Choroid plexus epithelial cell (primary cell): ENCODE measurements around the gene RGS4.

Experiments
- DNase-seq: peaks from one replicate; pipeline ENCODE4 v3.0.0-alpha.2; 2010; ENCODE audit warnings: low read depth
- H3K4me3 ChIP-seq: 2 replicates; pipeline ENCODE4 v1.5.1; 2011; ENCODE audit warnings: low read depth, mild to moderate bottlenecking, control low read depth, low read length, moderate library complexity
- TF ChIP-seq, protein P1 (sequence below): conservative IDR thresholded peaks from 2 replicates; pipeline ENCODE4 v1.5.1; 2011; ENCODE audit warnings: low read depth, mild to moderate bottlenecking, control low read depth, inconsistent platforms, low read length, moderate library complexity

The RGS4 gene

GRCh38 chr1:163050496-163050895 lies 18.7 kb upstream of the RGS4 start:
- DNase-seq, result no peak
- no peak overlapping the region for H3K4me3 ChIP-seq
- TF ChIP-seq, protein P1, sequence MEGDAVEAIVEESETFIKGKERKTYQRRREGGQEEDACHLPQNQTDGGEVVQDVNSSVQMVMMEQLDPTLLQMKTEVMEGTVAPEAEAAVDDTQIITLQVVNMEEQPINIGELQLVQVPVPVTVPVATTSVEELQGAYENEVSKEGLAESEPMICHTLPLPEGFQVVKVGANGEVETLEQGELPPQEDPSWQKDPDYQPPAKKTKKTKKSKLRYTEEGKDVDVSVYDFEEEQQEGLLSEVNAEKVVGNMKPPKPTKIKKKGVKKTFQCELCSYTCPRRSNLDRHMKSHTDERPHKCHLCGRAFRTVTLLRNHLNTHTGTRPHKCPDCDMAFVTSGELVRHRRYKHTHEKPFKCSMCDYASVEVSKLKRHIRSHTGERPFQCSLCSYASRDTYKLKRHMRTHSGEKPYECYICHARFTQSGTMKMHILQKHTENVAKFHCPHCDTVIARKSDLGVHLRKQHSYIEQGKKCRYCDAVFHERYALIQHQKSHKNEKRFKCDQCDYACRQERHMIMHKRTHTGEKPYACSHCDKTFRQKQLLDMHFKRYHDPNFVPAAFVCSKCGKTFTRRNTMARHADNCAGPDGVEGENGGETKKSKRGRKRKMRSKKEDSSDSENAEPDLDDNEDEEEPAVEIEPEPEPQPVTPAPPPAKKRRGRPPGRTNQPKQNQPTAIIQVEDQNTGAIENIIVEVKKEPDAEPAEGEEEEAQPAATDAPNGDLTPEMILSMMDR, result no peak

- H3K4me3 ChIP-seq, result no peak overlapping the region
- peak; percentile 6 for DNase-seq
- TF ChIP-seq, protein P1, result no peak
Observed at GRCh38 chr1:163054181-163054591, 15.0 kb upstream of the RGS4 start.

GRCh38 chr1:163055005-163055404 lies 14.2 kb upstream of the RGS4 start:
- DNase-seq, result peak; percentile 43
- TF ChIP-seq, protein P1, result no peak
- no peak overlapping the region for H3K4me3 ChIP-seq

DNA sequence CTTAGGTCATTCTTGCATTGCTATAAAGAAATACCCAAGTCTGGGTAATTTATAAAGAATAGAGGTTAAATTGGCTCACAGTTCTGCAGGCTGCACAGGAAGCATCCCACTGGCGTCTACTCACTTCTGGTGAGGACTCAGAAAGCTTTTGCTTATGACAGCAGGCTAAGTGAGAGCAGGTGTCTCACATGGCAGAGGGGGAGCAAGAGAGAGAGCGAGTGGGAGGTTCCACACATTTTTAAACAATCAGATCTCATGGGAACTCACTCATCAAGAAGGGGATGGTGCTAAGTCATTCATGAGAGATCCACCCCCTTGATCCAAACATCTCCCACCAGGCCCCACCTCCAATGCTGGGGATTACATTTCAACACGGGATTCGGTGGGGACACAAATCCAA lies 13.6 kb upstream of the RGS4 start:
- no peak for DNase-seq
- no peak overlapping the region for H3K4me3 ChIP-seq
- TF ChIP-seq, protein P1, result no peak

DNA sequence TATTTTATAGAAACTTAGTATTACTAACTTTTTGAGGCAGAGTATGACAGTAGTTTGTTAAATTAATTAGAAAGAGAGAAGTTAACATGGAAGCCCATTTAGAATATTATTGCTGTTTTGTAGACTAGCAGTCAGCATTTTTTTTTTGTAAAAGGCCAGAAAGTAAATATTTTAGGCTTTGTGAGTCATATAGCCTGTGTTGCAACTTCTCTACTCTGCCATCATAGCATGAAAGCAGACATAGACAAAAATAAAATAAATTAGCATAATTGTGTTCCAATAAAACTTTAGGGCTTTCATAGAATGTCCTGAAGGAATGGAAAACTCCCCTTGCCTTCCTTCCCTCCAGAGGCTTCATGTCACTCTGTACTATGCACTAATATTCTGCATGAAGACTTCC lies 12.3 kb upstream of the RGS4 start:
- H3K4me3 ChIP-seq, result no peak overlapping the region
- peak; percentile 75 for DNase-seq
- TF ChIP-seq, protein P1, result no peak

DNA sequence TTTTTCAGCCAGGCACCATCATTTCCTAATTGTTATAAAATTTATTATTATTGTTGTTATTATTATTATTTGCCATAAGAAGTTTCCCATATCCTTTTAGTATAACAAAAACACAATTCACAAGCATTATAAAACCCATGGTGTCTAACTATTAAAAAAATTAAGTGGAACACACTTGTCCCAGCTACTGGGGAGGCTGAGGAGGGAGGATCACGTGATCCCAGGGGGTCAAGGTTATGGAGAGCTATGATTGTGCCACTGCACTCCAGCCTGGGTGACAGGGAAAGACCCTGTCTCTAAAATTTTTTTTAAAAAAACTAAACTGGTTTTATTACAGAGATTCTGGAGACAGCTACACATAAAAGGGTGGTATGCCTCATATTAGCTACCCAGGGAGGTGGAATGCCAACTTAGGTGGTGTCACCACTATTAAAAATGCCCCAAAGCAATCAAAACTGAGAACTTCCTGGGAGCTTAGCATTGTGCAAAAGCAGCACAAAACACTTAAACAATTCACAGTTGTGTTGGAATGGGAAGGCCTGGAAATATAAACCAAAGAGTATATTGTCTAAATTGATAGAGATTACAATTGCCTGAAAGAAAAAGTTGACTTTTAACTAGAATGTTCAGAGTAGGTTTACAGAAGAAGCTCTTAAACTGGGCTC lies 8.7 kb upstream of the RGS4 start:
- DNase-seq, result no peak
- no peak overlapping the region for H3K4me3 ChIP-seq
- TF ChIP-seq, protein P1, result no peak

GRCh38 chr1:163063143-163063542 lies 6.0 kb upstream of the RGS4 start:
- DNase-seq, result no peak
- TF ChIP-seq, protein P1, result no peak
- H3K4me3 ChIP-seq, result no peak overlapping the region
